Measurements from ENCODE around the gene AXIN1.

Gene AXIN1

GRCh38 chr16:297832-298231 lies 54.7 kb downstream of the AXIN1 start:
- no peak for TF ChIP-seq CTCF (conservative IDR thresholded peaks at IDR 0.05; ENCODE audit: low read depth)
- no peak for DNase-seq (ENCODE audit: low spot score)
- H3K27ac ChIP-seq = no peak overlapping the region
- CTCF ChIA-PET = no interaction called here
- POLR2A ChIA-PET (ENCODE audit: low non-redundant PET) = no interaction called here

DNA sequence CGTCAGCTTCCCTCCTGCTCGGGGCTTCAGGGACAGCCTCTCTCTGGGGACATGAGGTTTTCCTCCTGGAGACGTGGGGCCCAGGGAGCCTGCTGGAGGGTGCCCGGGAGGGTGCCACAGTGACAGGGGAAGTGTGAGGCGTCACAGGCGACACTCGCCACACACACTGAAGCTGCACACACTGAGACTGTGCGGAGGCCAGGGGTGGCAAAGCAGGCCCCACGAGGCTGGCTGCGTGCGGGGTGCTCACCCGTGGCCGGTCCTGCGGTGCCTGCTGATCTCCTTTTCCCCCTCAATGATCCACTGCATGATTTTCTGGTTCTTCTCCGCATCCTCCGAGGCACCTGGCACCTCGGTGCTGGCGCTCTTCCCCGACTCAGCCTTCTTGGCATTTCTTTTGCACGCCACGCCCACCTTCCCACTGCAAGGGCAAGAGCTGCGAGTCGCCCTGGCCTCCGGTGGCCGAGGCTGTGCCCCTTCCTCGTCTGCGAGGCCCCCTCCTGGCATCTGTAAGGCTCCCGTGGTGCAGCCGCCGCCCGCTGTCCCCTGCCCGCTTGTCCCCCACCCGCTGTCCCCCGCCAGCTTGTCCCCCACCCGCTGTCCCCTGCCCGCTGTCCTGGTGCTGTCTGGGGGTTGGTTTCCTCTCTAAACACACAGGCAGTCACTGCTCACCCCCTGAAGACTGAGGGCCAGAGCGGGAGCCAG lies 55.6 kb downstream of the AXIN1 start:
- ChIA-PET CTCF (no interaction called here), POLR2A (ENCODE audit: low non-redundant PET) (no interaction called here)
- no peak for DNase-seq (ENCODE audit: low spot score)
- no peak for TF ChIP-seq CTCF (conservative IDR thresholded peaks at IDR 0.05; ENCODE audit: low read depth)
- no peak overlapping the region; the same call in 1 of the 2 replicates for H3K27ac ChIP-seq

DNA sequence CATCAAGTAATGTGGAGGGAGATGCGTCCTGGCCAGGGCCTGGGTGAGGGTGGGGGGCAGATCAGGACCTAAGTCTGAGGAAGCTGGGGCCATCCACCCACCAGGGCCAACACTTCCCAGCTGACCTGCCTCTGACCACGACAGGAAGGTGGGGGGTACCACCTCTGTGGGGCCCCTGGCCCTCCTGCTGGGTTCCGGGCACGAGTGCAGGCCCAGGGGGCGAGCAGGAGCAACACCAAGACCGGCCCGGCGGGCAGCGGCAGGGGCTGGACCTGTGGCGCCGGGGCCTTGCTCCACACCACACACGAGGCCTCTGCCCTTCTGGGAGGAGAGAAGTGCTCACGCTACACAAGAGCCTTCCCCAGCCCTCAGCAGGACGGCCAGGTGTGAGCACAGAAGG lies 56.2 kb downstream of the AXIN1 start:
- no peak for DNase-seq (ENCODE audit: low spot score)
- ChIA-PET CTCF (no interaction called here), POLR2A (ENCODE audit: low non-redundant PET) (no interaction called here)
- no peak for TF ChIP-seq CTCF (conservative IDR thresholded peaks at IDR 0.05; ENCODE audit: low read depth)
- H3K27ac ChIP-seq = no peak overlapping the region

DNA sequence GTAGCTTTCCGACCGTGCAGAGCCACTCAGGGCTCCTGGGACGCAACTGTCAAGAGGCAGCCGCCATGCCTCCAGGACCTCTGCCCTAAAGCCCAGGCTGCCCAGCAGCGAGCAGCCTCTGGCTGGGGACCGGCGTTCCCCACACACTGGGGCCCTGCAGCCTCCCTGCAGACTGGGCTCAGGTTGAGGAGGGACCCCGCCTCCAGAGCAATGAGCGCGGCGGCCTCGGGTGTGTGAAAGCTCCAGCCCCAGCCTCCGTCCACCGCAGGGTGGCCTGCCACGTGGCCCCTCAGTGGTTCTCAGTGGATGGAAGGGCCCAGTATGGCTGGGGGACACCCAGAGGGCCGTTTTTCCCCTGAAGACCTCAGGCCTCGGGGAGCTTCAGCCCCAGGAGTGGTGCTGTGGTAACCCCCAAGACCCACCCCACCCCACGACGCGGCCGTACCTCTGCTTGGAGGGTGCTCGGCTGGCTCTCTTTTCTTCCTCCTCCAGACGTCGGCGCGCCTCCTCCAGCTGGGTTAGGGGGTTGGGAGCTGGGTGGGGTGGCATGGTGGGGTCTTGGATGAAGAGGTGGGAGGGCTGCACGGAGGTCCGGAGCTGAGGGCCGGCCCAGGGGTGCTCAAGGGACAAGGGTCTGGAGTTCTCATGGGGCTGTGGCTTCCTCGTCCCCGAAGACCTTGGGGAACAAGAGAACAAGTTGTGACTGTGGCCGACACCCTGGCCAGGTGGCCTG lies 59.3 kb downstream of the AXIN1 start:
- POLR2A ChIA-PET (ENCODE audit: low non-redundant PET) = no interaction called here
- no peak overlapping the region for H3K27ac ChIP-seq
- CTCF ChIA-PET = interaction anchor here (0.7 kb wide), 1 partner anchor 10 kb away, joined by 4 read pairs; no protein-coding TSS in a partner anchor
- no peak for DNase-seq (ENCODE audit: low spot score)
- TF ChIP-seq CTCF (conservative IDR thresholded peaks at IDR 0.05; ENCODE audit: low read depth) = no peak

DNA sequence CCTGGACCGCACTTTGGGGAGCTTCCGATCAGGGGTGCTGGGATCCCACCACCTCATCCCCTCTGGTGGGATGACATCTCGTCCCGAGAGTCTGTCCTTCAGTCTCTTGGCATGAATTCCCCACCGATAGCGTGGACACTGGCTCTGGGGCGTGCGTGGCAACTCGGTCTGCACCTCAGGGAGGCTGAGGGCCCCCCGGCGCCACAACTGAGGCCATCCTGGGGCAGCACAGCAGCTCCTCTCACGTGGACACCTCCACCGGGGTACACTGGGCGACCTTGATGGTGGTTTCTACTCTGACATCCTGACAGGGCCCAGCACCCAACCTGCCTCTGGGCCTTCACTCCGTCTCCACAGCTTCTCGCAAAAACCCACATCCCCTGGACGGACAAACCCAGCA lies 61.0 kb downstream of the AXIN1 start:
- POLR2A ChIA-PET (ENCODE audit: low non-redundant PET) = no interaction called here
- CTCF ChIA-PET = interaction anchor here (0.8 kb wide), 1 partner anchor 71 kb away, joined by 3 read pairs; no protein-coding TSS in a partner anchor
- TF ChIP-seq CTCF (conservative IDR thresholded peaks at IDR 0.05; ENCODE audit: low read depth) = no peak
- DNase-seq (ENCODE audit: low spot score) = no peak
- H3K27ac ChIP-seq = no peak overlapping the region

GRCh38 chr16:290681-291405 lies 61.7 kb downstream of the AXIN1 start:
- ChIA-PET CTCF (no interaction called here), POLR2A (ENCODE audit: low non-redundant PET) (no interaction called here)
- TF ChIP-seq CTCF (conservative IDR thresholded peaks at IDR 0.05; ENCODE audit: low read depth) = no peak
- no peak for DNase-seq (ENCODE audit: low spot score)
- H3K27ac ChIP-seq = no peak overlapping the region

Measured in RWPE1 (cell line).